SK-N-SH (cell line): Measurements from ENCODE around the gene IQSEC3. TPM values are rescaled to one million over a fixed set of nuclear protein-coding genes. Genes with fewer than 3 reads are reported as not detected.

Experiments
- CTCF ChIA-PET: fragments of 300-600, 350-600 bp; formaldehyde crosslinking; extraction: SDS; loops from one replicate; lab custom pipeline; 2021; lab: Yijun Ruan, JAX
- POLR2A ChIA-PET: fragments of 350-600 bp; sonication (Branson Sonifier 250); formaldehyde crosslinking; extraction: SDS; loops from one replicate; lab custom pipeline; 2020; ENCODE audit warnings: antibody characterized with exemption, inconsistent platforms; lab: Yijun Ruan, JAX
- DNase-seq: peaks from one replicate; pipeline ENCODE4 v3.0.0; 2012
- H2AFZ ChIP-seq: fragments of 200-600 bp; sonication (generic); 2 replicates; pipeline ENCODE4 v1.8.1; 2016; ENCODE audit warnings: antibody characterized with exemption, mild to moderate bottlenecking, low read depth
- H3F3A ChIP-seq: fragments of 200-600 bp; sonication (generic); replicated peaks from 2 replicates; pipeline ENCODE3; 2016; ENCODE audit warnings: antibody characterized with exemption, mild to moderate bottlenecking; ENCODE audit not compliant: insufficient read depth
- H3K27ac ChIP-seq, 2 experiments: fragments of 200-500 bp in 1 of 2; fragments of 200-600 bp in 1 of 2; sonication (Bioruptor generic) in 1 of 2; sonication (generic), shearing (Covaris generic) in 1 of 2; 2 replicates each; pipeline versions ENCODE4 v1.5.1 to v1.6.1; 2014 to 2016; ENCODE audit warnings: low read depth in 2 of 2, inconsistent platforms in 1 of 2, low read length in 1 of 2, mild to moderate bottlenecking in 1 of 2, mixed read lengths in 1 of 2
- H3K27me3 ChIP-seq: fragments of 200-600 bp; sonication (generic), shearing (Covaris generic); 2 replicates; pipeline ENCODE4 v1.6.1; 2016; ENCODE audit warnings: mixed run types; ENCODE audit not compliant: insufficient read depth
- H3K36me3 ChIP-seq, 2 experiments: fragments of 200-500 bp in 1 of 2; fragments of 200-600 bp in 1 of 2; sonication (Bioruptor generic) in 1 of 2; sonication (generic) in 1 of 2; replicated peaks in 1 of 2; 2 replicates each; pipeline versions ENCODE3 to v1.5.1; 2014 to 2016; ENCODE audit warnings: low read length in 1 of 2, mild to moderate bottlenecking in 1 of 2; ENCODE audit not compliant: insufficient read depth in 2 of 2, control insufficient read depth in 1 of 2
- H3K4me1 ChIP-seq, 2 experiments: fragments of 200-500 bp in 1 of 2; fragments of 200-600 bp in 1 of 2; sonication (Bioruptor generic) in 1 of 2; sonication (generic), shearing (Covaris generic) in 1 of 2; 2 replicates each; pipeline versions ENCODE4 v1.5.1 to v1.6.1; 2014 to 2016; ENCODE audit warnings: low read depth in 1 of 2, low read length in 1 of 2, mixed run types in 1 of 2; ENCODE audit not compliant: insufficient read depth in 2 of 2, control insufficient read depth in 1 of 2
- H3K4me2 ChIP-seq: fragments of 200-600 bp; sonication (generic), shearing (Covaris generic); 2 replicates; pipeline ENCODE4 v1.6.1; 2017; ENCODE audit warnings: mixed run types
- H3K4me3 ChIP-seq, 2 experiments: fragments of 200-500 bp in 1 of 2; fragments of 200-600 bp in 1 of 2; sonication (Bioruptor generic) in 1 of 2; sonication (generic), shearing (Covaris generic) in 1 of 2; 2 replicates each; pipeline versions ENCODE4 v1.5.1 to v1.8.1; 2014 to 2016; ENCODE audit warnings: low read depth in 2 of 2, inconsistent platforms in 1 of 2, low read length in 1 of 2, mild to moderate bottlenecking in 1 of 2, mixed read lengths in 1 of 2, moderate library complexity in 1 of 2
- H3K79me2 ChIP-seq: fragments of 200-600 bp; sonication (generic); 2 replicates; pipeline ENCODE4 v1.8.1; 2017; ENCODE audit warnings: mild to moderate bottlenecking; ENCODE audit not compliant: insufficient read depth
- H3K9ac ChIP-seq: fragments of 200-600 bp; sonication (generic); 2 replicates; pipeline ENCODE4 v1.6.1; 2017; ENCODE audit warnings: mixed run types
- H3K9me2 ChIP-seq: fragments of 200-600 bp; sonication (generic); 2 replicates; pipeline ENCODE4 v1.6.1; 2017; ENCODE audit warnings: mixed run types
- H3K9me3 ChIP-seq: fragments of 200-600 bp; sonication (generic); 2 replicates; pipeline ENCODE4 v1.6.1; 2017; ENCODE audit warnings: mixed run types, mild to moderate bottlenecking, moderate library complexity
- H4K20me1 ChIP-seq: fragments of 200-600 bp; sonication (generic); 2 replicates; pipeline ENCODE4 v1.6.1; 2017; ENCODE audit warnings: mild to moderate bottlenecking, mixed run types; ENCODE audit not compliant: insufficient read depth
- EP300 ChIP-seq, 2 experiments: IDR thresholded peaks; 2 replicates each; pipeline versions ENCODE4 v1.4.0 to v1.6.1; 2012; ENCODE audit warnings: borderline replicate concordance in 1 of 2, low read depth in 1 of 2, low read length in 1 of 2
- MEF2A ChIP-seq: IDR thresholded peaks from 2 replicates; pipeline ENCODE4 v1.4.0; 2012; ENCODE audit warnings: low read depth, borderline replicate concordance
- MXI1 ChIP-seq: IDR thresholded peaks from 2 replicates; pipeline ENCODE4 v1.6.1; 2012; ENCODE audit warnings: mild to moderate bottlenecking, low read depth, low read length, improper control_type of control experiment
- POLR2AphosphoS5 ChIP-seq: IDR thresholded peaks from 2 replicates; pipeline ENCODE4 v1.6.1; 2012; ENCODE audit warnings: low read depth, low read length
- RCOR1 ChIP-seq: fragments of 150-350 bp; IDR thresholded peaks from 2 replicates; pipeline ENCODE4 v1.6.1; 2017; ENCODE audit warnings: antibody characterized with exemption, low read length
- SIN3A ChIP-seq: IDR thresholded peaks from 2 replicates; pipeline ENCODE4 v1.6.1; 2012; ENCODE audit warnings: low read depth, mild to moderate bottlenecking, low read length, moderate library complexity, borderline replicate concordance
- SMC3 ChIP-seq: IDR thresholded peaks from 2 replicates; pipeline ENCODE4 v1.6.1; 2012; ENCODE audit warnings: low read depth, low read length, improper control_type of control experiment
- TEAD4 ChIP-seq: IDR thresholded peaks from 2 replicates; pipeline ENCODE4 v1.4.0; 2012; ENCODE audit warnings: mild to moderate bottlenecking, borderline replicate concordance; ENCODE audit not compliant: insufficient read depth
- WGBS: methylation state at CpG from one replicate; pipeline ENCODE4 v1.1.6; 2017; ENCODE audit warnings: low lambda C conversion rate; 5-methylcytosine and 5-hydroxymethylcytosine counted together
- polyA plus RNA-seq, 3 experiments: library from polyadenylated mRNA; depleted of rRNA; stranded (reverse); fragments of >200 nt; gene quantifications; 2 replicates each; pipeline ENCODE4 v1.2.3, GENCODE V29; 2012
- TF ChIP-seq, protein P1 (sequence below): IDR thresholded peaks from 2 replicates; pipeline ENCODE4 v1.6.1; 2012; ENCODE audit warnings: mild to moderate bottlenecking, low read depth, low read length, moderate library complexity
- TF ChIP-seq, protein P2 (sequence below): fragments of 150-350 bp; IDR thresholded peaks from 2 replicates; pipeline ENCODE4 v1.6.1; 2017; ENCODE audit warnings: antibody characterized with exemption, low read length, low read depth, borderline replicate concordance

Gene IQSEC3
- polyA plus RNA-seq, 1 of the 3 experiments (the other 2 are of a cell fraction): 0.02 TPM

GRCh38 chr12:203074-203461 lies 136.5 kb downstream of the IQSEC3 start:
- Histone ChIP-seq H3K36me3 (no peaks in the 10 kb centered on the region), H3K27ac (no peak overlapping the region), H3F3A (peaks cover 5% of the 10 kb centered on the region), H3K9me2 (no peaks in the 10 kb centered on the region), H2AFZ (peak overlapping the region; percentile 70; the same call in 1 of the 2 replicates), H3K9ac (peak overlapping the region; percentile 25; the same call in 1 of the 2 replicates), H3K4me1 (peaks cover 0 to 19% of the 10 kb centered on the region in 2 experiments; a peak in 2 of 4 replicates), H3K9me3 (no peaks in the 10 kb centered on the region), H4K20me1 (no peaks in the 10 kb centered on the region), H3K79me2 (no peaks in the 10 kb centered on the region), H3K4me3 (peak overlapping the region; percentile 39 to 48), H3K27me3 (peaks cover 23% of the 10 kb centered on the region; the same call in 1 of the 2 replicates), H3K4me2 (peak overlapping the region; percentile 78)
- 53% methylated on average over 16 of the region's 16 CpGs for WGBS
- CTCF ChIA-PET: interaction anchor here (1.2 to 6.9 kb wide), 6 partner anchors 10 to 37 kb away, joined by 3 to 43 read pairs (median 7); no protein-coding TSS in a partner anchor
- no peak for DNase-seq
- no peak for TF ChIP-seq RCOR1
- no peak for TF ChIP-seq SMC3
- no peak for TF ChIP-seq TEAD4
- no peak for TF ChIP-seq EP300 (IDR thresholded peaks at IDR 0.05; ENCODE audit: borderline replicate concordance in 1 of 2, low read depth in 1 of 2, low read length in 1 of 2)
- TF ChIP-seq, protein P1, sequence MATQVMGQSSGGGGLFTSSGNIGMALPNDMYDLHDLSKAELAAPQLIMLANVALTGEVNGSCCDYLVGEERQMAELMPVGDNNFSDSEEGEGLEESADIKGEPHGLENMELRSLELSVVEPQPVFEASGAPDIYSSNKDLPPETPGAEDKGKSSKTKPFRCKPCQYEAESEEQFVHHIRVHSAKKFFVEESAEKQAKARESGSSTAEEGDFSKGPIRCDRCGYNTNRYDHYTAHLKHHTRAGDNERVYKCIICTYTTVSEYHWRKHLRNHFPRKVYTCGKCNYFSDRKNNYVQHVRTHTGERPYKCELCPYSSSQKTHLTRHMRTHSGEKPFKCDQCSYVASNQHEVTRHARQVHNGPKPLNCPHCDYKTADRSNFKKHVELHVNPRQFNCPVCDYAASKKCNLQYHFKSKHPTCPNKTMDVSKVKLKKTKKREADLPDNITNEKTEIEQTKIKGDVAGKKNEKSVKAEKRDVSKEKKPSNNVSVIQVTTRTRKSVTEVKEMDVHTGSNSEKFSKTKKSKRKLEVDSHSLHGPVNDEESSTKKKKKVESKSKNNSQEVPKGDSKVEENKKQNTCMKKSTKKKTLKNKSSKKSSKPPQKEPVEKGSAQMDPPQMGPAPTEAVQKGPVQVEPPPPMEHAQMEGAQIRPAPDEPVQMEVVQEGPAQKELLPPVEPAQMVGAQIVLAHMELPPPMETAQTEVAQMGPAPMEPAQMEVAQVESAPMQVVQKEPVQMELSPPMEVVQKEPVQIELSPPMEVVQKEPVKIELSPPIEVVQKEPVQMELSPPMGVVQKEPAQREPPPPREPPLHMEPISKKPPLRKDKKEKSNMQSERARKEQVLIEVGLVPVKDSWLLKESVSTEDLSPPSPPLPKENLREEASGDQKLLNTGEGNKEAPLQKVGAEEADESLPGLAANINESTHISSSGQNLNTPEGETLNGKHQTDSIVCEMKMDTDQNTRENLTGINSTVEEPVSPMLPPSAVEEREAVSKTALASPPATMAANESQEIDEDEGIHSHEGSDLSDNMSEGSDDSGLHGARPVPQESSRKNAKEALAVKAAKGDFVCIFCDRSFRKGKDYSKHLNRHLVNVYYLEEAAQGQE: no peak
- TF ChIP-seq POLR2AphosphoS5: no peak
- TF ChIP-seq SIN3A: no peak
- TF ChIP-seq MEF2A: no peak
- POLR2A ChIA-PET: no interaction called here

- H3K36me3 ChIP-seq: no peaks in the 10 kb centered on the region
- POLR2A ChIA-PET: no interaction called here
- whole genome bisulfite sequencing: 9% methylated on average over 28 of the region's 84 CpGs
- peak; percentile 93 for DNase-seq
- CTCF ChIA-PET: interaction anchor here (1.1 to 6.9 kb wide), 7 partner anchors 10 to 84 kb away, joined by 3 to 43 read pairs (median 5); no protein-coding TSS in a partner anchor
- H4K20me1 ChIP-seq: no peaks in the 10 kb centered on the region
- peak overlapping the region; percentile 39 to 48 for H3K4me3 ChIP-seq
- H3K27ac ChIP-seq: no peak overlapping the region
- no peaks in the 10 kb centered on the region for H3K79me2 ChIP-seq
- peaks cover 5% of the 10 kb centered on the region for H3F3A ChIP-seq
- peak overlapping the region; percentile 25; the same call in 1 of the 2 replicates for H3K9ac ChIP-seq
- H3K9me2 ChIP-seq: no peaks in the 10 kb centered on the region
- no peaks in the 10 kb centered on the region for H3K9me3 ChIP-seq
- H2AFZ ChIP-seq: peak overlapping the region; percentile 70; the same call in 1 of the 2 replicates
- peaks cover 28% of the 10 kb centered on the region; the same call in 1 of the 2 replicates for H3K27me3 ChIP-seq
- TF ChIP-seq, protein P2, sequence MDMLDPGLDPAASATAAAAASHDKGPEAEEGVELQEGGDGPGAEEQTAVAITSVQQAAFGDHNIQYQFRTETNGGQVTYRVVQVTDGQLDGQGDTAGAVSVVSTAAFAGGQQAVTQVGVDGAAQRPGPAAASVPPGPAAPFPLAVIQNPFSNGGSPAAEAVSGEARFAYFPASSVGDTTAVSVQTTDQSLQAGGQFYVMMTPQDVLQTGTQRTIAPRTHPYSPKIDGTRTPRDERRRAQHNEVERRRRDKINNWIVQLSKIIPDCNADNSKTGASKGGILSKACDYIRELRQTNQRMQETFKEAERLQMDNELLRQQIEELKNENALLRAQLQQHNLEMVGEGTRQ: no peak
- peak; percentile 39; the same call in 1 of the 2 replicates for TF ChIP-seq MXI1
- peak overlapping the region; percentile 78 for H3K4me2 ChIP-seq
- H3K4me1 ChIP-seq: peaks cover 0 to 17% of the 10 kb centered on the region in 2 experiments; a peak in 2 of 4 replicates
Observed at GRCh38 chr12:203462-204260, 137.1 kb downstream of the IQSEC3 start.
